Upper lobe of left lung (tissue), 6 donors: Measurements from ENCODE around the gene C20orf96. TPM values are rescaled to one million over a fixed set of nuclear protein-coding genes. Genes with fewer than 3 reads are reported as not detected.

ENCODE experiments used
- ATAC-seq, 2 donors: fragments of 200-7000 bp; cut with Tn5 transposase; one replicate each; pipeline ENCODE4 v1.9.1; 2022; ENCODE audit warnings: mild to moderate bottlenecking in 2 of 2, moderate library complexity in 2 of 2; ENCODE audit not compliant: low FRiP score in 2 of 2
- DNase-seq, 2 donors: peaks; one replicate each; pipeline ENCODE4 v3.0.0-alpha.2; 2019 to 2020
- H3K27ac ChIP-seq, 4 donors: fragments of 200-600 bp; sonication (generic); one replicate each; pipeline ENCODE4 v1.5.1; 2016 to 2019
- H3K27me3 ChIP-seq, 4 donors: fragments of 200-600 bp; sonication (generic); one replicate each; pipeline ENCODE4 v1.5.1; 2017 to 2019
- H3K36me3 ChIP-seq, 4 donors: fragments of 200-600 bp; sonication (generic); one replicate each; pipeline ENCODE4 v1.5.1; 2016 to 2019
- H3K4me1 ChIP-seq, 4 donors: fragments of 200-600 bp; sonication (generic); one replicate each; pipeline ENCODE4 v1.5.1; 2018 to 2019
- H3K4me3 ChIP-seq, 4 donors: fragments of 200-600 bp; sonication (generic); one replicate each; pipeline ENCODE4 v1.5.1; 2017 to 2019; ENCODE audit warnings: mild to moderate bottlenecking in 2 of 4, moderate library complexity in 1 of 4
- H3K9me3 ChIP-seq, 4 donors: fragments of 200-600 bp; sonication (generic); one replicate each; pipeline ENCODE4 v1.5.1; 2018 to 2019
- CTCF ChIP-seq, 6 experiments: fragments of 450-650 bp in 4 of 6; fragments of 200-600 bp in 2 of 6; sonication (generic) in 2 of 6; IDR thresholded peaks; one replicate each; pipeline ENCODE4 v1.5.1; 2016 to 2019; ENCODE audit warnings: antibody characterized with exemption in 6 of 6
- EP300 ChIP-seq, 4 donors: sonication (generic); formaldehyde crosslinking; IDR thresholded peaks; one replicate each; pipeline ENCODE4 v1.5.1; 2017; ENCODE audit warnings: antibody characterized with exemption in 4 of 4, control low read depth in 2 of 4
- POLR2A ChIP-seq, 4 donors: fragments of 450-650 bp; IDR thresholded peaks; one replicate each; pipeline ENCODE4 v1.5.1; 2016 to 2017; ENCODE audit warnings: antibody characterized with exemption in 4 of 4, mild to moderate bottlenecking in 2 of 4
- POLR2AphosphoS5 ChIP-seq, 2 donors: sonication (generic); formaldehyde crosslinking; IDR thresholded peaks; one replicate each; pipeline ENCODE4 v1.5.1; 2017; ENCODE audit warnings: antibody characterized with exemption in 2 of 2
- WGBS, 2 donors: methylation state at CpG; one replicate each; pipeline ENCODE4 v1.1.5; 2017 to 2018; 5-methylcytosine and 5-hydroxymethylcytosine counted together
- total RNA-seq, 6 donors: library from RNA; depleted of rRNA in 4 of 6; stranded (reverse); fragments of >200 nt in 4 of 6; gene quantifications; one replicate each; pipeline versions ENCODE4 v1.1.0 to v1.2.1, GENCODE V29; 2016 to 2021
- donor health status: DM: no; HTN: no; CAD: no; lungs with moderate emphysema.
- donor health status: DM: no; HTN: yes; CAD: no; lungs with severe emphysema.

C20orf96 gene
- total RNA-seq, 6 donors from 2014 or later: 3.0 to 31.4 (median 10.3) TPM

DNA sequence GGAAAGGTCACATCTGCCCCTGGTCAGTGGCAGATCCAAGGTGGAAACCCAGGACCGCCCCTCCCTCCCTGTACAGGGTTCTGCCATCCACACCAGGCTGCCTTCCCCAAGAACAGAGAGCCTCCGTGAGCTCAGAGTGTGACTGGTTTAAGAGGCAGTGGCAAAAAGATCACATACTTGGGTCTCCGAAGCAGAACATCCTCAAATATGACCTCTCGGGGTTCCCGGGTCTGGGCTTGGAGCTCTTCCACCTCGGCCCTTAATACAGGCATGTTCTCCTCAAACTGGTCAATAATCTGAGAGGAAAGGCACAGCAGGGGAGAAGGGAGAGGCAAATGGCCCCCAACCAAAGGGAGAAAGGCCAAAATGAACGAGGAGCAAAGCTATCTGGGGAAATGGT, 14.8 kb downstream of the C20orf96 start:
- H3K27me3 ChIP-seq: no peaks in the 10 kb centered on the region
- 92 to 94% methylated on average over 5 to 7 of the region's 7 CpGs for WGBS, 2 donors
- H3K9me3 ChIP-seq: no peaks in the 10 kb centered on the region
- no peak overlapping the region for H3K4me3 ChIP-seq
- H3K4me1 ChIP-seq: no peaks in the 10 kb centered on the region
- TF ChIP-seq POLR2AphosphoS5 (IDR thresholded peaks at IDR 0.05): no peak
- no peak for TF ChIP-seq CTCF (IDR thresholded peaks at IDR 0.05)
- no peak for TF ChIP-seq POLR2A (IDR thresholded peaks at IDR 0.05)
- H3K27ac ChIP-seq: no peak overlapping the region
- ATAC-seq (peak in 1 of 2 donors; percentile 41), DNase-seq (no peak)
- H3K36me3 ChIP-seq: peaks cover 6 to 40% (median 19%) of the 10 kb centered on the region in 4 donors

GRCh38 chr20:273884-274283, 16.7 kb downstream of the C20orf96 start:
- Histone ChIP-seq H3K36me3 (peaks cover 5 to 34% (median 14%) of the 10 kb centered on the region in 4 donors), H3K4me1 (no peaks in the 10 kb centered on the region), H3K27ac (no peak overlapping the region), H3K27me3 (no peaks in the 10 kb centered on the region), H3K4me3 (no peak overlapping the region), H3K9me3 (no peaks in the 10 kb centered on the region)
- DNase-seq: no peak
- 82 to 88% methylated on average over 3 of the region's 3 CpGs for WGBS, 2 donors
- no peak for TF ChIP-seq CTCF (IDR thresholded peaks at IDR 0.05)
- no peak for TF ChIP-seq EP300 (IDR thresholded peaks at IDR 0.05)
- no peak for TF ChIP-seq POLR2A (IDR thresholded peaks at IDR 0.05)
- TF ChIP-seq POLR2AphosphoS5 (IDR thresholded peaks at IDR 0.05): no peak
- ATAC-seq: no peak

DNA sequence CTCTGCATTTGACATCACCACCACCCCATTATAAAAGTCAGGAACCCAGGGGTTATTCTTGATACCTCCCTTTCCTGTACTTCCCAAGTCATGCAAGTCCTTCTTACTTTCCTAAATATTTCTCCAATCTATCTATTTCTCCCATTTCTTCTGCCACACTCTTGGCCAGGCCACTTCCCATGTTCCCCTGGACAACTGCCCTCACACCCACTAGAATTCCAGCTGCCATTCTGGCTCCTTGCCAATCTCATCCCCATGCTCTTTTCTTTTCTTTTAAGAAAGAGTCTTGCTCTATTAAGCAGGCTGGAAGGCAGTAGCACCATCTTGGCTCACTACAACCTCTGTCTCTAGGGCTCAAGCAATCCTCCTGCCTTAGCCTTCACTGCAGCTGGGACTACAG, 17.8 kb downstream of the C20orf96 start:
- Histone ChIP-seq H3K9me3 (no peaks in the 10 kb centered on the region), H3K4me1 (no peaks in the 10 kb centered on the region), H3K36me3 (peaks cover 5 to 26% (median 10%) of the 10 kb centered on the region in 4 donors), H3K27ac (no peak overlapping the region), H3K27me3 (no peaks in the 10 kb centered on the region), H3K4me3 (no peak overlapping the region)
- TF ChIP-seq POLR2A (IDR thresholded peaks at IDR 0.05) (no peak), EP300 (IDR thresholded peaks at IDR 0.05) (no peak)
- no peak for ATAC-seq
- no peak for DNase-seq

- no peak for ATAC-seq
- no peaks in the 10 kb centered on the region for H3K27me3 ChIP-seq
- peaks cover 0 to 9% (median 6%) of the 10 kb centered on the region in 4 donors for H3K4me1 ChIP-seq
- no peaks in the 10 kb centered on the region for H3K9me3 ChIP-seq
- H3K4me3 ChIP-seq: no peak overlapping the region
- peaks cover 0 to 14% (median 6%) of the 10 kb centered on the region in 4 donors for H3K36me3 ChIP-seq
- H3K27ac ChIP-seq: no peak overlapping the region
- TF ChIP-seq CTCF (IDR thresholded peaks at IDR 0.05) (no peak), EP300 (IDR thresholded peaks at IDR 0.05) (no peak), POLR2A (IDR thresholded peaks at IDR 0.05) (no peak)
- no peak for DNase-seq
Measured at GRCh38 chr20:271528-271927, 19.0 kb downstream of the C20orf96 start.

DNA sequence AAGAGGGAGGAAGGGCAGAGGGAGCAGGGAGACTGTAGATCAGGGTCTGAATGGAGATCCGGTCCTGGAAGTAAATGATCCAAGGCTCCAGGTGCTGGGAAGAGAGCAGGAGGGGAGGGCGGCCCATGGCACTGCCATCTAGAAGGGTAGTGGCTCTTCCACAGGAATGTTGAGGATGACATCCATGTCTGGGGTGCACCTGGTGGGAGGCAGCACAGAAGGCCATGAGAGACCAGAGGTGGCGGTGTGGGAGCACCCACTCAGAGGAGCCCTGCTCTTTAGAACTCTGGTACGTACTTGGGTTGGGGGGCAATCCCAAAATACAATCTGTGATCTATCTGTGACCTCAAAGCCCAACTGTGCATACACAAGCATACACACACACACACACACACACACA, 19.5 kb downstream of the C20orf96 start:
- H3K36me3 ChIP-seq: peaks cover 0 to 10% (median 4%) of the 10 kb centered on the region in 4 donors
- ATAC-seq (no peak), DNase-seq (no peak)
- no peaks in the 10 kb centered on the region for H3K27me3 ChIP-seq
- no peak for TF ChIP-seq EP300 (IDR thresholded peaks at IDR 0.05)
- no peak for TF ChIP-seq CTCF (IDR thresholded peaks at IDR 0.05)
- no peak for TF ChIP-seq POLR2A (IDR thresholded peaks at IDR 0.05)
- TF ChIP-seq POLR2AphosphoS5 (IDR thresholded peaks at IDR 0.05): no peak
- no peaks in the 10 kb centered on the region for H3K9me3 ChIP-seq
- WGBS, 2 donors: 85 to 86% methylated on average over 4 of the region's 4 CpGs
- no peak overlapping the region for H3K27ac ChIP-seq
- H3K4me3 ChIP-seq: no peak overlapping the region
- peaks cover 0 to 13% (median 8%) of the 10 kb centered on the region in 4 donors for H3K4me1 ChIP-seq
